ENCODE data around the gene REXO4. TPM values are rescaled to one million over a fixed set of nuclear protein-coding genes. Genes with fewer than 3 reads are reported as not detected.

Gene REXO4
- polyA plus RNA-seq, 1 donor from 2014 or later: 16.1 TPM

DNA sequence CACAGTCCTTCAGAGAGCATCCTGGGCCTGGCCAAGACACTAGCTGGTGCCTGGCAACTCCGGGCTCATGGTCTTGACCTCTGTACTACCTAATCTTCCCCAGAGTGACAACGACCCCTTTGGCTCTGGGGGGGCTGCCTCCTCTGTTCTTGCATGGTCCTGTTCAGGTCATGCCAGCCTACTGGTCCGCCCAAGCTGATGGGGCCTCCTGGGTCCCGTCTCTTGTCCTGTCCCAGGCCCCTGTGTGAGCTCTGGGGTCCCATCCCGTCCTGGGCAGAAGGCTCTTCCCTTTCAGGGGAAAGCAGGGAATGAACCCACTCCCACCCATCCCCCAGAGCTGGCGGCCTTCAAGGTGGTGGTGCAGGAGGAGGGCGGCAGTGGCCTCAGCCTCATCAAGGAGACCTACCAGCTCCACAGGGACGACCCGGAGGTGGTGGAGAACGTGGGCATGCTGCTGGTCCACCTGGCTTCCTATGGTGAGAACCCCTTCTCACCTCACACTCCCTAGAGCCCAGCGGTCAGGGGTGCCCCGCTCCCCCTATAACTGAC, 13.3 kb downstream of the REXO4 start:
- H2AFZ ChIP-seq (ENCODE audit: low read depth, low read length): no peak overlapping the region
- H3K9me2 ChIP-seq (ENCODE audit: insufficient read depth, low read length): no peaks in the 10 kb centered on the region
- H3K27ac ChIP-seq (ENCODE audit: low read length): no peak overlapping the region
- no peaks in the 10 kb centered on the region for H3K79me2 ChIP-seq (replicated peaks; ENCODE audit: insufficient read depth, low read length)
- no peak overlapping the region for H3K9ac ChIP-seq (ENCODE audit: low read length)
- no peak for TF ChIP-seq RAD21 (conservative IDR thresholded peaks at IDR 0.05)
- TF ChIP-seq EP300 (conservative IDR thresholded peaks at IDR 0.05; ENCODE audit: poor library complexity, severe bottlenecking): no peak
- TF ChIP-seq TAF1 (IDR thresholded peaks at IDR 0.05; ENCODE audit: low read depth): no peak
- TF ChIP-seq SMC3 (conservative IDR thresholded peaks at IDR 0.05; ENCODE audit: poor library complexity): no peak
- TF ChIP-seq CTCF (IDR thresholded peaks at IDR 0.05; ENCODE audit: poor library complexity, severe bottlenecking): no peak
- no peak for TF ChIP-seq MXI1 (conservative IDR thresholded peaks at IDR 0.05; ENCODE audit: poor library complexity, severe bottlenecking)
- no peak for TF ChIP-seq EZH2 (IDR thresholded peaks at IDR 0.05; ENCODE audit: borderline replicate concordance, insufficient read depth, low read length, poor library complexity, severe bottlenecking)
- no peak for TF ChIP-seq POLR2AphosphoS5 (IDR thresholded peaks at IDR 0.05)
- no peak for TF ChIP-seq REST (IDR thresholded peaks at IDR 0.05; ENCODE audit: borderline replicate concordance)
- no peaks in the 10 kb centered on the region for H3F3A ChIP-seq (ENCODE audit: insufficient read depth, low read length, poor library complexity, severe bottlenecking)
- H4K20me1 ChIP-seq (ENCODE audit: insufficient read depth): no peaks in the 10 kb centered on the region
- H3K4me2 ChIP-seq (ENCODE audit: low read length): no peak overlapping the region
- H3K36me3 ChIP-seq (ENCODE audit: insufficient read depth, low read length): no peaks in the 10 kb centered on the region
- H3K4me3 ChIP-seq (ENCODE audit: low read length): no peak overlapping the region
- no peaks in the 10 kb centered on the region for H3K27me3 ChIP-seq (ENCODE audit: insufficient read depth, low read depth, low read length)
- H3K9me3 ChIP-seq (ENCODE audit: low read length): no peaks in the 10 kb centered on the region

DNA sequence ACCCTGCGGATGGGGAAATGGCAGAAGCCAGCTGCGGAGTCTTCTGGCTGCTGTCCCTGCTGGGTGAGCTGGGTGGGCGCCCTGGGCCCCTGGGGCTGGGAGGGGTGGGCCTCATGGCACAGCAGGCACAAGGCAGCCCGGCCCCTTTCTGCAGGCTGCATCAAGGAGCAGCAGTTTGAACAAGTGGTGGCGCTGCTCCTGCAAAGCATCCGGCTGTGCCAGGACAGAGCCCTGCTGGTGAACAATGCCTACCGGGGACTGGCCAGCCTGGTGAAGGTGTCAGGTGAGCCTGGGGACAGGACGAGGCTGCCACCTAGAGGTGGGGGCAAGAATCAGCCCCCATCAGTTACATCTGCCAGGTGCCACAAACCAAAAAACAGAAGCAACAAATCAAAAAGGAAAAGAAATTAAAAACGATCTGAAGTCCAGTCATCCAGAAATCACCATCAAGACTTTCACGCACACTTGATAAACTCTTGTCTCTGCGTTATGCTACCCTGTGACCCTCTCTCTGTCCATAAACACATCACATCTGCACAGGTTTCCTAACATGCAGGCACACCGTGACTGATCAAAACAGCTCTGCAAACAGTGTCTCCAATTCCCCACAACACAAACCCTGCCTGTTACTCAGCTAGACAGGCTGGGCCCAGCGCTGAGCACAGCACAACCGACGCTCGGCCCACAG, 13.9 kb downstream of the REXO4 start:
- H3K27ac ChIP-seq (ENCODE audit: low read length): no peak overlapping the region
- TF ChIP-seq TAF1 (IDR thresholded peaks at IDR 0.05; ENCODE audit: low read depth) (no peak), EP300 (conservative IDR thresholded peaks at IDR 0.05; ENCODE audit: poor library complexity, severe bottlenecking) (no peak), RAD21 (conservative IDR thresholded peaks at IDR 0.05) (no peak), CTCF (IDR thresholded peaks at IDR 0.05; ENCODE audit: poor library complexity, severe bottlenecking) (peak; percentile 18), POLR2AphosphoS5 (IDR thresholded peaks at IDR 0.05) (no peak)

More for the DNA sequence above, 13.9 kb downstream of the REXO4 start:
- Histone ChIP-seq H4K20me1 (ENCODE audit: insufficient read depth) (no peaks in the 10 kb centered on the region), H3K9me2 (ENCODE audit: insufficient read depth, low read length) (no peaks in the 10 kb centered on the region), H3K9me3 (ENCODE audit: low read length) (no peaks in the 10 kb centered on the region), H3K27me3 (ENCODE audit: insufficient read depth, low read depth, low read length) (no peaks in the 10 kb centered on the region), H3K36me3 (ENCODE audit: insufficient read depth, low read length) (no peaks in the 10 kb centered on the region), H3K9ac (ENCODE audit: low read length) (no peak overlapping the region), H3K79me2 (replicated peaks; ENCODE audit: insufficient read depth, low read length) (no peaks in the 10 kb centered on the region), H3K4me2 (ENCODE audit: low read length) (no peak overlapping the region), H3K4me3 (ENCODE audit: low read length) (no peak overlapping the region), H3F3A (ENCODE audit: insufficient read depth, low read length, poor library complexity, severe bottlenecking) (no peaks in the 10 kb centered on the region), H2AFZ (ENCODE audit: low read depth, low read length) (no peak overlapping the region)

Measured in neural cell (in vitro differentiated cells).